Peyer's patch (tissue), 4 donors: ENCODE measurements around the gene BHLHA15. TPM values are rescaled to one million over a fixed set of nuclear protein-coding genes. Genes with fewer than 3 reads are reported as not detected.

Source experiments
- DNase-seq, 3 donors: peaks; one replicate each; pipeline ENCODE4 v3.0.0-alpha.2; 2017 to 2019
- H3K27ac ChIP-seq, 4 donors: fragments of 200-600 bp; sonication (generic); one replicate each; pipeline ENCODE4 v1.5.1; 2016 to 2019
- H3K27me3 ChIP-seq, 2 donors: fragments of 200-600 bp; sonication (generic); one replicate each; pipeline ENCODE4 v1.5.1; 2019
- H3K36me3 ChIP-seq, 3 donors: fragments of 200-600 bp; sonication (generic); one replicate each; pipeline ENCODE4 v1.5.1; 2016 to 2019
- H3K4me1 ChIP-seq, 4 donors: fragments of 200-600 bp; sonication (generic); one replicate each; pipeline ENCODE4 v1.5.1; 2016 to 2019
- H3K4me3 ChIP-seq, 4 donors: fragments of 200-600 bp; sonication (generic); 1 replicate in 3 of 4; 2 replicates in 1 of 4; pipeline ENCODE4 v1.5.1; 2016 to 2019; ENCODE audit warnings: mild to moderate bottlenecking in 1 of 4
- H3K9me3 ChIP-seq, 4 donors: fragments of 200-600 bp; sonication (generic); one replicate each; pipeline ENCODE4 v1.5.1; 2016 to 2019; ENCODE audit warnings: mild to moderate bottlenecking in 1 of 4
- POLR2A ChIP-seq, 2 donors: fragments of 450-650 bp; IDR thresholded peaks; one replicate each; pipeline ENCODE4 v1.5.1; 2017; ENCODE audit warnings: antibody characterized with exemption in 2 of 2, mild to moderate bottlenecking in 2 of 2, moderate library complexity in 2 of 2
- total RNA-seq, 4 donors: library from RNA; depleted of rRNA; stranded (reverse); fragments of >200 nt; gene quantifications; one replicate each; pipeline ENCODE4 v1.1.0, GENCODE V29; 2016
- TF ChIP-seq, protein P1 (sequence below), 6 experiments: fragments of 450-650 bp in 4 of 6; fragments of 200-600 bp in 2 of 6; sonication (generic) in 1 of 6; IDR thresholded peaks; one replicate each; pipeline ENCODE4 v1.5.1; 2017 to 2019; ENCODE audit warnings: antibody characterized with exemption in 6 of 6, mild to moderate bottlenecking in 3 of 6, moderate library complexity in 1 of 6

Gene BHLHA15
- total RNA-seq, 4 donors from 2014 or later, result 1.6 to 9.9 TPM; not detected in 2

DNA sequence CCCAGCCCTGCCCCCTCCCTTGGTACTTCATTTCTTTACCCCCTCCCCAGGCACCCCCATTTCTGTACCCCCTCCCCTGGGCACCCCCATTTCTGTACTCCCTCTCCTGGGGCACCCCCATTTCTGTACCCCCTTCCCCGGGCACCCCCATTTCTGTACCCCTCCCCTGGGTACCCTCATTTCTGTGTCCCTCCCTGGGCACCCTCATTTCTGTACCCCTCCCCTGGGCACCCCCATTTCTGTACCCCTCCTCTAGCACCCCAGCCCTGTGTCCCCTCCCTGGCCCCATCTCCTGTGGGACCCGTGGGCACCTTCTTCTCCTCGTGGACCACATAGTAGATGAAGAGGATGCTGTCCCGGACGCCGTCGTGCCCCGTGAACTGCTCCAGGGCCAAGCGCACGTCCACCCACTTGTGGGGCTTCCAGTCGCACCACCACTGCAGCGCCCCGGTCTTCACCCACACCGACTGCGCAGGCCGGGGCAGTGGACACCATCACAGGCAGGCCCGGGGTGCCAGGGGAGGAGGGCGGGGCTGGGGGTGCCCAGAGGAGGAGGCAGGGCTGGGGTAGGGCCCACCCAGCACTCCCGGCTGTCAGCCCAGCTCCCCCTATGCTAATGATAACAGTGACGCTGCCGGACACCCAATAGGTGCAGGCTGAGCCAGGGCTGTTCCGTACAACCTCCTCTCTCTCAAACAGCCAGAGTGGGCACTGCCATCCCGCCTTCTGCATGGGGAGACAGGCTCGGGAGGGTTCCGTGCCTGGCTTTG lies 20.4 kb downstream of the BHLHA15 start:
- H3K27me3 ChIP-seq, result no peaks in the 10 kb centered on the region
- H3K9me3 ChIP-seq, result no peaks in the 10 kb centered on the region
- no peak overlapping the region for H3K27ac ChIP-seq
- TF ChIP-seq, protein P1, sequence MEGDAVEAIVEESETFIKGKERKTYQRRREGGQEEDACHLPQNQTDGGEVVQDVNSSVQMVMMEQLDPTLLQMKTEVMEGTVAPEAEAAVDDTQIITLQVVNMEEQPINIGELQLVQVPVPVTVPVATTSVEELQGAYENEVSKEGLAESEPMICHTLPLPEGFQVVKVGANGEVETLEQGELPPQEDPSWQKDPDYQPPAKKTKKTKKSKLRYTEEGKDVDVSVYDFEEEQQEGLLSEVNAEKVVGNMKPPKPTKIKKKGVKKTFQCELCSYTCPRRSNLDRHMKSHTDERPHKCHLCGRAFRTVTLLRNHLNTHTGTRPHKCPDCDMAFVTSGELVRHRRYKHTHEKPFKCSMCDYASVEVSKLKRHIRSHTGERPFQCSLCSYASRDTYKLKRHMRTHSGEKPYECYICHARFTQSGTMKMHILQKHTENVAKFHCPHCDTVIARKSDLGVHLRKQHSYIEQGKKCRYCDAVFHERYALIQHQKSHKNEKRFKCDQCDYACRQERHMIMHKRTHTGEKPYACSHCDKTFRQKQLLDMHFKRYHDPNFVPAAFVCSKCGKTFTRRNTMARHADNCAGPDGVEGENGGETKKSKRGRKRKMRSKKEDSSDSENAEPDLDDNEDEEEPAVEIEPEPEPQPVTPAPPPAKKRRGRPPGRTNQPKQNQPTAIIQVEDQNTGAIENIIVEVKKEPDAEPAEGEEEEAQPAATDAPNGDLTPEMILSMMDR (IDR thresholded peaks at IDR 0.05), result no peak
- no peak for TF ChIP-seq POLR2A (IDR thresholded peaks at IDR 0.05)
- no peak for DNase-seq
- no peak overlapping the region for H3K4me3 ChIP-seq
- H3K4me1 ChIP-seq, result no peaks in the 10 kb centered on the region
- peaks cover 0 to 45% (median 0%) of the 10 kb centered on the region in 3 donors for H3K36me3 ChIP-seq

DNA sequence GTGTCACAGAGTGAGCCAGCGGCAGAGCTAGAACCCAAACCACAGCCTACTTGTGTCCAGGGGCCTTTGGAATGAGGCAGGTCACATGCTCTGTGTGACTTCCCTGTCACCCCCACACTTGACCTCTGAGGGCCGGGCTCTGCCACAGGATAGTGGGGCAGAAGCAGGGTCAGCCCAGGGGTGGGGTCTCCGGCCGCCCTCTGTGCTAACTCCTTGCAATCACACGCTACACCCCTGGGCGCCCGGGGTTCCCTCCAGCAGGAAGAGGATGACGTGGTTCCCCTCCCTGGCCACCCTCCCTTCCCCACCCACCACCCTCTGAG lies 21.0 kb downstream of the BHLHA15 start:
- H3K9me3 ChIP-seq, result no peaks in the 10 kb centered on the region
- no peak overlapping the region for H3K4me3 ChIP-seq
- no peak overlapping the region for H3K27ac ChIP-seq
- no peak for DNase-seq
- H3K36me3 ChIP-seq, result peaks cover 0 to 44% (median 0%) of the 10 kb centered on the region in 3 donors
- no peaks in the 10 kb centered on the region for H3K4me1 ChIP-seq
- TF ChIP-seq, protein P1 (IDR thresholded peaks at IDR 0.05), result no peak
- TF ChIP-seq POLR2A (IDR thresholded peaks at IDR 0.05), result no peak
- H3K27me3 ChIP-seq, result no peaks in the 10 kb centered on the region

DNA sequence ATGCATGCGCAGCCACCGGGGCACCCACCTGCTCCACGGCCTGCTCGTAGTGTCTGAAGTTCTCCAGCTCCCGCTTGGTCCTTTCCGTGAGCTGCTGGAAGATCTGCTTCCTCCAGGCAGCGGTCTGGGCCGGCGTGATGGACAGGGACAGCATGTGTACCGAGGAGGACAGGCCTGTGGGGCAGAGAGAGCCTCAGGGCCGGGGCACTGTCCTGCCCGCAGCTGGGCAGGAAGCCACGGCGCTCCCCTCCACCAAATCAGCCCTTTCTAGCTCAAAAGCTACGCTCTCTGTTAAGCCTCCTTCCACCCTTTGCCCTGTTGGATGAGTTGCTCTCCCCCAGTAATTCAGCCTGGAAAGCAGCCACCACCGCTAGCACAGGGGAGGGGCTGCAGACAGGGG lies 21.6 kb downstream of the BHLHA15 start:
- no peak overlapping the region for H3K27ac ChIP-seq
- no peaks in the 10 kb centered on the region for H3K27me3 ChIP-seq
- no peaks in the 10 kb centered on the region for H3K9me3 ChIP-seq
- no peak overlapping the region for H3K4me3 ChIP-seq
- no peaks in the 10 kb centered on the region for H3K4me1 ChIP-seq
- peaks cover 0 to 48% (median 0%) of the 10 kb centered on the region in 3 donors for H3K36me3 ChIP-seq
- no peak for DNase-seq
- no peak for TF ChIP-seq POLR2A (IDR thresholded peaks at IDR 0.05)
- TF ChIP-seq, protein P1 (IDR thresholded peaks at IDR 0.05), result no peak

DNA sequence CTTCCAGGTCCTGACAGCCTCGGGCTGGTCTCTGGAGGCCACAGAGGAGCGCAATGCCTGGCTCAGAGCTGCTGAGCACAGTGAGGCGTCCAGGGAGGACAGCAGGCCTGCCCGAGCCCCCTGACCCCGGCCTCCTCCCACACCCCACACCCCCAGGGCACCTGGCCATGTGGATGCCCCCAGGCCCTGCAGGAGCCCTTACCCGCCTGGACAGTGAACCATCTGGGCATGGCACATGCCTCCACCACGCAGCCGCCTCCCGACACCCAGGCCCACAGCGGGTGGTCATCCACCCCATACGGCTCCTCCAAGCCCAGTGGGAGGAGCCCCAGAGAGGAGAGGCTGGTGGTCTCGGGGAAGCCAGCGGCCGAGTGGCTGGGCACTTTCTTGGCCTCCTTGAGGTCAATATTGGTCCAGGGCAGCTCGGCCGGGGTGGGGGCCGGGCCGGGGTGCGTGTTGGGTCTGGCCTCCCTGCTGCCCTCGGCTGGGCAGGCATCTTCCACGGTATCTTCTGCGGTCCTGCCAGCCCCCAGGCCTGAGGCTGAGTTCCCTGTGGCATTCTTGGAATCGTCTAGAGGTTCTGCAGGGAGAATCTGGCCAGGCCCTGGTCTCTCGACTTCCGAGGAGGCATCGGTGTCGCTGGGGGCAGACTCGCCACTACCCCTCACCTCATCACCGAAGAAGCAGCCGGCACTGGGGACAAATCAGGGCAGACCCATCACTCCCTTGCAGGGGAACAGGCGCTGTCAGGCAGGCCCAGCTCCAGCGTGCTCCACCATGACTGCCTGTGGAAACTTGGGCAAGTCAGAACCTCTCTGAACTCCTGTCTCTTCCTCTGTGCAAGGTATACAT lies 22.2 kb downstream of the BHLHA15 start:
- peaks cover 0 to 54% (median 0%) of the 10 kb centered on the region in 3 donors for H3K36me3 ChIP-seq
- no peaks in the 10 kb centered on the region for H3K9me3 ChIP-seq

DNA sequence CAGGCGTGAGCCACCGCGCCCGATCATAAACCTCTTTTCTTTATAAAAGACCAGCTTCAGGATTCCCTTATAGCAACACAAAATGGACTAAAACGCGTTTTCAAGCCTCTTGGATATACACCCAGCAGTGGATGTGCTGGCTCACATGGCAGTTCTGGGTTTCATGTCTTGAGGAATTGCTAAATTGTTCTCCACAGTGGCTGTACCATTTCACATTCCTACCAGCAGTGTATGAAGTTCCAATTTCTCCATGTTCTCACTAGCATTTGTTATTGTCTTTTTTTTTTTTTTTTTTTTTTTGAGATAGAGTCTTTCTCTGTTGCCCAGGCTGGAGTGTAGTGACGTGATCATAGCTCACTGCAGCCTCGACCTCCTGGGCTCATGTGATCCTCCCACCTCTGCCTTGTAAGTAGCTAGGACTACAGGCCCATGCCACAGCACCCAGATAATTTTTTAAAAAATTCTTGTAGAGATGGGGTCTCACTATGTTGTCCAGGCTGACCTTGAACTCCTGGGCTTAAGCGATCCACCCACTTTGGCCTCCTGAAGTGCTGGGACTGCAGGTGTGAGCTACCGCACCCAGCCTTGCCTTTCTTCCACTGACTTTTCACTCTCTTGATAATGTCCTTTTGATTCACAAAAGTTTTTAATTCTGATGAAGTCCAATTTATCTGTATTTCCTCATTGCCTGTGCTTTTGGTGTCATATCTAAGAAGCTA lies 23.3 kb downstream of the BHLHA15 start:
- Histone ChIP-seq H3K36me3 (peaks cover 0 to 51% (median 0%) of the 10 kb centered on the region in 3 donors), H3K27ac (no peak overlapping the region), H3K4me3 (no peak overlapping the region), H3K27me3 (no peaks in the 10 kb centered on the region), H3K9me3 (no peaks in the 10 kb centered on the region), H3K4me1 (no peaks in the 10 kb centered on the region)
- DNase-seq, result no peak
- TF ChIP-seq, protein P1 (IDR thresholded peaks at IDR 0.05), result no peak
- TF ChIP-seq POLR2A (IDR thresholded peaks at IDR 0.05), result no peak

More for the DNA sequence above, 22.2 kb downstream of the BHLHA15 start:
- no peak for TF ChIP-seq POLR2A (IDR thresholded peaks at IDR 0.05)
- TF ChIP-seq, protein P1 (IDR thresholded peaks at IDR 0.05), result no peak
- no peak for DNase-seq
- no peaks in the 10 kb centered on the region for H3K4me1 ChIP-seq
- no peak overlapping the region for H3K4me3 ChIP-seq
- no peak overlapping the region for H3K27ac ChIP-seq
- no peaks in the 10 kb centered on the region for H3K27me3 ChIP-seq
